Liver (tissue), 9 donors: ENCODE data around the gene MAP2K6. TPM values are rescaled to one million over a fixed set of nuclear protein-coding genes. Genes with fewer than 3 reads are reported as not detected.

Experiments used
- DNase-seq: peaks from one replicate; pipeline ENCODE4 v3.0.0-alpha.2; 2017; ENCODE audit warnings: low spot score
- H3K27ac ChIP-seq, 2 donors: one replicate each; pipeline ENCODE4 v1.7.0; 2013; ENCODE audit warnings: inconsistent platforms in 2 of 2, low read length in 2 of 2, control low read depth in 1 of 2, low read depth in 1 of 2, mild to moderate bottlenecking in 1 of 2
- H3K27me3 ChIP-seq, 4 donors: one replicate each; pipeline versions ENCODE4 v1.6.1 to v1.7.0; 2013; ENCODE audit warnings: low read length in 3 of 4, inconsistent platforms in 1 of 4, mild to moderate bottlenecking in 1 of 4, moderate library complexity in 1 of 4; ENCODE audit not compliant: control insufficient read depth in 4 of 4, insufficient read depth in 4 of 4
- H3K36me3 ChIP-seq, 4 donors: one replicate each; pipeline versions ENCODE4 v1.6.1 to v1.7.0; 2013; ENCODE audit warnings: low read length in 3 of 4, mild to moderate bottlenecking in 3 of 4, low read depth in 1 of 4, moderate library complexity in 1 of 4; ENCODE audit not compliant: control insufficient read depth in 4 of 4, insufficient read depth in 3 of 4
- H3K4me1 ChIP-seq, 4 donors: one replicate each; pipeline versions ENCODE4 v1.6.1 to v1.7.0; 2013; ENCODE audit warnings: low read length in 3 of 4, mild to moderate bottlenecking in 3 of 4, moderate library complexity in 1 of 4; ENCODE audit not compliant: control insufficient read depth in 4 of 4, insufficient read depth in 4 of 4
- H3K4me3 ChIP-seq, 3 donors: one replicate each; pipeline versions ENCODE4 v1.6.1 to v1.7.0; 2013; ENCODE audit warnings: low read length in 3 of 3, control low read depth in 1 of 3, low read depth in 1 of 3, mild to moderate bottlenecking in 1 of 3
- H3K9ac ChIP-seq, 2 donors: one replicate each; pipeline ENCODE4 v1.7.0; 2013; ENCODE audit warnings: low read length in 2 of 2, mild to moderate bottlenecking in 2 of 2, moderate library complexity in 2 of 2, control low read depth in 1 of 2, low read depth in 1 of 2
- H3K9me3 ChIP-seq, 4 donors: one replicate each; pipeline versions ENCODE4 v1.6.1 to v1.7.0; 2013; ENCODE audit warnings: low read length in 3 of 4; ENCODE audit not compliant: control insufficient read depth in 4 of 4
- EGR1 ChIP-seq, 2 donors: IDR thresholded peaks; 2 replicates each; pipeline ENCODE4 v1.6.1; 2016 to 2018; ENCODE audit warnings: antibody characterized with exemption in 2 of 2, low read depth in 2 of 2
- FOXA1 ChIP-seq: IDR thresholded peaks from 2 replicates; pipeline ENCODE4 v1.6.1; 2016; ENCODE audit warnings: antibody characterized with exemption
- FOXA2 ChIP-seq: IDR thresholded peaks from 2 replicates; pipeline ENCODE4 v1.6.1; 2016; ENCODE audit warnings: antibody characterized with exemption
- GABPA ChIP-seq, 2 donors: IDR thresholded peaks in 1 of 2; conservative IDR thresholded peaks in 1 of 2; 2 replicates each; pipeline ENCODE4 v1.6.1; 2016; ENCODE audit warnings: antibody characterized with exemption in 2 of 2, mild to moderate bottlenecking in 1 of 2, moderate library complexity in 1 of 2
- HNF4G ChIP-seq: IDR thresholded peaks from 2 replicates; pipeline ENCODE4 v1.6.1; 2016; ENCODE audit warnings: antibody characterized with exemption
- JUND ChIP-seq, 2 donors: IDR thresholded peaks; 2 replicates each; pipeline ENCODE4 v1.6.1; 2016; ENCODE audit warnings: antibody characterized with exemption in 2 of 2
- NR2F2 ChIP-seq: IDR thresholded peaks from 2 replicates; pipeline ENCODE4 v1.6.1; 2016; ENCODE audit warnings: antibody characterized with exemption
- RAD21 ChIP-seq, 2 donors: IDR thresholded peaks; 2 replicates each; pipeline ENCODE4 v1.6.1; 2016; ENCODE audit warnings: antibody characterized with exemption in 2 of 2, mild to moderate bottlenecking in 2 of 2
- RXRA ChIP-seq, 2 donors: IDR thresholded peaks; 2 replicates each; pipeline ENCODE4 v1.6.1; 2017 to 2018; ENCODE audit warnings: antibody characterized with exemption in 2 of 2, mild to moderate bottlenecking in 1 of 2
- SP1 ChIP-seq: IDR thresholded peaks from 2 replicates; pipeline ENCODE4 v1.6.1; 2018; ENCODE audit warnings: antibody characterized with exemption, mild to moderate bottlenecking
- TAF1 ChIP-seq: conservative IDR thresholded peaks from 2 replicates; pipeline ENCODE4 v1.6.1; 2016; ENCODE audit warnings: antibody characterized with exemption, mild to moderate bottlenecking
- YY1 ChIP-seq: IDR thresholded peaks from 2 replicates; pipeline ENCODE4 v1.6.1; 2016; ENCODE audit warnings: antibody characterized with exemption, mild to moderate bottlenecking
- WGBS: extraction: QIAGEN DNeasy Blood & Tissue Kit; methylation state at CpG from one replicate; pipeline ENCODE4 v1.1.7; 2013; 5-methylcytosine and 5-hydroxymethylcytosine counted together
- polyA plus RNA-seq, 2 donors: library from polyadenylated mRNA; stranded (reverse) in 1 of 2; unstranded in 1 of 2; fragments of 200-250 nt in 1 of 2; fragments of >200 nt in 1 of 2; fragmentation: Nextera tagmentation in 1 of 2; extraction: Ambion mirVana in 1 of 2; gene quantifications; one replicate each; pipeline versions ENCODE4 v1.2.1 to v1.2.3, GENCODE V29; 2013 to 2015
- total RNA-seq, 2 donors: library from RNA; depleted of rRNA; stranded (reverse); fragments of >200 nt; gene quantifications; one replicate each; pipeline ENCODE4 v1.2.3, GENCODE V29; 2014
- TF ChIP-seq, protein P1 (sequence below): IDR thresholded peaks from 2 replicates; pipeline ENCODE4 v1.6.1; 2016; ENCODE audit warnings: antibody characterized with exemption, mild to moderate bottlenecking
- TF ChIP-seq, protein P2 (sequence below): IDR thresholded peaks from 2 replicates; pipeline ENCODE4 v1.6.1; 2016; ENCODE audit warnings: antibody characterized with exemption
- TF ChIP-seq, protein P3 (sequence below): IDR thresholded peaks from 2 replicates; pipeline ENCODE4 v1.6.1; 2016; ENCODE audit warnings: antibody characterized with exemption
- TF ChIP-seq, protein P4 (sequence below): fragments of 150-350 bp; IDR thresholded peaks from 2 replicates; pipeline ENCODE4 v1.5.1; 2017; ENCODE audit warnings: improper control_type of control experiment, low read depth, low read length; ENCODE audit not compliant: missing input control
- TF ChIP-seq, protein P5 (sequence below): IDR thresholded peaks from 2 replicates; pipeline ENCODE4 v1.6.1; 2016; ENCODE audit warnings: antibody characterized with exemption
- donor health status: healthy.
- donor health status: healthy.
- donor health status: healthy.
- donor health status: healthy.
- donor health status: healthy.

The MAP2K6 gene
- total and polyA plus RNA-seq, 4 donors, result 0.31 to 5.4 (median 2.6) TPM

DNA sequence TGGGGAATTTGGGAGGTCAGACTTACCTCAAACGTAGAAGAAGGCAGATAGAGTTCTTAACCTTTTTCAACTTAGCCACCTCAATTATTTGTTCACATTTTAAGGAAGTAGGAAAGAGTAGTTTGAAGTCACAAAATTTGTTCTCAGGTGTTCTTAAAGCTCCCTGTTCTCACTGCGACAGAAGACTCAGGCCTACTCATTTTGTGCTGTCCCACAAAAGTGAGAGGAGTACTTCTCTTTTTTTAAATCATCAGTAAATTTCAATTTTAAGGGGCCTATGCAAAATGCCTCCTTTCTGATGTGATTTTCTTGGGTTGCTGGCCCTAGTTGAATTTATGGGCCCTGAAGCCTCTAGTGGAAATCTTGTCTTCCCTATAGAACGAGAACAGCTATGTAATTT, 133.4 kb downstream of the MAP2K6 start (continued):
- TF ChIP-seq, protein P1, sequence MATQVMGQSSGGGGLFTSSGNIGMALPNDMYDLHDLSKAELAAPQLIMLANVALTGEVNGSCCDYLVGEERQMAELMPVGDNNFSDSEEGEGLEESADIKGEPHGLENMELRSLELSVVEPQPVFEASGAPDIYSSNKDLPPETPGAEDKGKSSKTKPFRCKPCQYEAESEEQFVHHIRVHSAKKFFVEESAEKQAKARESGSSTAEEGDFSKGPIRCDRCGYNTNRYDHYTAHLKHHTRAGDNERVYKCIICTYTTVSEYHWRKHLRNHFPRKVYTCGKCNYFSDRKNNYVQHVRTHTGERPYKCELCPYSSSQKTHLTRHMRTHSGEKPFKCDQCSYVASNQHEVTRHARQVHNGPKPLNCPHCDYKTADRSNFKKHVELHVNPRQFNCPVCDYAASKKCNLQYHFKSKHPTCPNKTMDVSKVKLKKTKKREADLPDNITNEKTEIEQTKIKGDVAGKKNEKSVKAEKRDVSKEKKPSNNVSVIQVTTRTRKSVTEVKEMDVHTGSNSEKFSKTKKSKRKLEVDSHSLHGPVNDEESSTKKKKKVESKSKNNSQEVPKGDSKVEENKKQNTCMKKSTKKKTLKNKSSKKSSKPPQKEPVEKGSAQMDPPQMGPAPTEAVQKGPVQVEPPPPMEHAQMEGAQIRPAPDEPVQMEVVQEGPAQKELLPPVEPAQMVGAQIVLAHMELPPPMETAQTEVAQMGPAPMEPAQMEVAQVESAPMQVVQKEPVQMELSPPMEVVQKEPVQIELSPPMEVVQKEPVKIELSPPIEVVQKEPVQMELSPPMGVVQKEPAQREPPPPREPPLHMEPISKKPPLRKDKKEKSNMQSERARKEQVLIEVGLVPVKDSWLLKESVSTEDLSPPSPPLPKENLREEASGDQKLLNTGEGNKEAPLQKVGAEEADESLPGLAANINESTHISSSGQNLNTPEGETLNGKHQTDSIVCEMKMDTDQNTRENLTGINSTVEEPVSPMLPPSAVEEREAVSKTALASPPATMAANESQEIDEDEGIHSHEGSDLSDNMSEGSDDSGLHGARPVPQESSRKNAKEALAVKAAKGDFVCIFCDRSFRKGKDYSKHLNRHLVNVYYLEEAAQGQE, result no peak
- no peak for TF ChIP-seq TAF1
- no peak for TF ChIP-seq EGR1 (IDR thresholded peaks at IDR 0.05; ENCODE audit: low read depth in 2 of 2)
- TF ChIP-seq FOXA2, result no peak
- no peak for TF ChIP-seq HNF4G
- TF ChIP-seq NR2F2, result no peak
- TF ChIP-seq JUND (IDR thresholded peaks at IDR 0.05), result no peak

DNA sequence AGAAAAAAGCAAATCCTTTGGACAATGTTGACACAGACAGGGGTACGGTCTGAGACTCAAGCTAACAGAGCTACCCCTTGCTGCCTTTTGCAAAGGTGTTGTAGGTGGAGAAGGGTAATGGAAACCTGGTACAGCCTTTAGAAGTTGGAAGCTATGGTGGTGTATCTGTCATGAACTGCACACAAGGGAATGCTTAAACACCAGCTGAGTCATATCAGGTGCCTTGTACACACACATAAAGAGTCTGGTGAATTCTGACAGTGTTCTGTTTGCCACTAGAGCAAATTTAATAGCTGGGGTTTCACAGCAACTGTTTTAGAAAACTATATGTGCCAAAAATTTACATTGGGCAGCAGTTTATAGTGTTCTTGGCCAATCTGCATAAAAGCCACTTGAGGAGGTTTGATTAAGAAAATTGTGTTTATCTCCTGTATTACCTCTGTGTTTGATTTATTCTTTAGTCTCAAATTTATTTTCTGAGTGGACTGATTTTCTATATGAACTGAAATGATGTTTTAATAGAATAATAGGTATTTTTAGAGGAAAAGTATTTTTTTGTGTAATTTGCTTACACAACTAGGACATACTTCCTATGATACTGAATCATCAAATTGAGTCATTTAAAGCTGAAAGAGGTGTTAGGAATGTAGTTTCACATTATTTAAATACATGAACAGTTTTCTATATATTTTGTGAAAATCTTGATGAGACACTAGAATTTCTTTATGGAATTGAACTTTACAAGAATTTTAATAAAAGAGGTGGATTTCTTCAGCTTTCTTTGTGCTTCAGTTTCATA, 136.9 kb downstream of the MAP2K6 start:
- peaks cover 0 to 3% (median 1%) of the 10 kb centered on the region in 4 donors for H3K36me3 ChIP-seq
- TF ChIP-seq TAF1, result no peak
- TF ChIP-seq, protein P2, sequence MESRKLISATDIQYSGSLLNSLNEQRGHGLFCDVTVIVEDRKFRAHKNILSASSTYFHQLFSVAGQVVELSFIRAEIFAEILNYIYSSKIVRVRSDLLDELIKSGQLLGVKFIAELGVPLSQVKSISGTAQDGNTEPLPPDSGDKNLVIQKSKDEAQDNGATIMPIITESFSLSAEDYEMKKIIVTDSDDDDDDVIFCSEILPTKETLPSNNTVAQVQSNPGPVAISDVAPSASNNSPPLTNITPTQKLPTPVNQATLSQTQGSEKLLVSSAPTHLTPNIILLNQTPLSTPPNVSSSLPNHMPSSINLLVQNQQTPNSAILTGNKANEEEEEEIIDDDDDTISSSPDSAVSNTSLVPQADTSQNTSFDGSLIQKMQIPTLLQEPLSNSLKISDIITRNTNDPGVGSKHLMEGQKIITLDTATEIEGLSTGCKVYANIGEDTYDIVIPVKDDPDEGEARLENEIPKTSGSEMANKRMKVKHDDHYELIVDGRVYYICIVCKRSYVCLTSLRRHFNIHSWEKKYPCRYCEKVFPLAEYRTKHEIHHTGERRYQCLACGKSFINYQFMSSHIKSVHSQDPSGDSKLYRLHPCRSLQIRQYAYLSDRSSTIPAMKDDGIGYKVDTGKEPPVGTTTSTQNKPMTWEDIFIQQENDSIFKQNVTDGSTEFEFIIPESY, result no peak
- TF ChIP-seq SP1, result no peak
- no peak for TF ChIP-seq GABPA (IDR thresholded peaks at IDR 0.05 in 1 of 2, conservative IDR thresholded peaks at IDR 0.05 in 1 of 2)
- TF ChIP-seq, protein P1, result no peak
- no peak for TF ChIP-seq RXRA (IDR thresholded peaks at IDR 0.05)
- TF ChIP-seq, protein P3, sequence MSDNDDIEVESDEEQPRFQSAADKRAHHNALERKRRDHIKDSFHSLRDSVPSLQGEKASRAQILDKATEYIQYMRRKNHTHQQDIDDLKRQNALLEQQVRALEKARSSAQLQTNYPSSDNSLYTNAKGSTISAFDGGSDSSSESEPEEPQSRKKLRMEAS, result no peak
- no peak for TF ChIP-seq YY1
- TF ChIP-seq, protein P4, sequence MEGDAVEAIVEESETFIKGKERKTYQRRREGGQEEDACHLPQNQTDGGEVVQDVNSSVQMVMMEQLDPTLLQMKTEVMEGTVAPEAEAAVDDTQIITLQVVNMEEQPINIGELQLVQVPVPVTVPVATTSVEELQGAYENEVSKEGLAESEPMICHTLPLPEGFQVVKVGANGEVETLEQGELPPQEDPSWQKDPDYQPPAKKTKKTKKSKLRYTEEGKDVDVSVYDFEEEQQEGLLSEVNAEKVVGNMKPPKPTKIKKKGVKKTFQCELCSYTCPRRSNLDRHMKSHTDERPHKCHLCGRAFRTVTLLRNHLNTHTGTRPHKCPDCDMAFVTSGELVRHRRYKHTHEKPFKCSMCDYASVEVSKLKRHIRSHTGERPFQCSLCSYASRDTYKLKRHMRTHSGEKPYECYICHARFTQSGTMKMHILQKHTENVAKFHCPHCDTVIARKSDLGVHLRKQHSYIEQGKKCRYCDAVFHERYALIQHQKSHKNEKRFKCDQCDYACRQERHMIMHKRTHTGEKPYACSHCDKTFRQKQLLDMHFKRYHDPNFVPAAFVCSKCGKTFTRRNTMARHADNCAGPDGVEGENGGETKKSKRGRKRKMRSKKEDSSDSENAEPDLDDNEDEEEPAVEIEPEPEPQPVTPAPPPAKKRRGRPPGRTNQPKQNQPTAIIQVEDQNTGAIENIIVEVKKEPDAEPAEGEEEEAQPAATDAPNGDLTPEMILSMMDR, result no peak
- TF ChIP-seq EGR1 (IDR thresholded peaks at IDR 0.05; ENCODE audit: low read depth in 2 of 2), result no peak
- TF ChIP-seq, protein P5, sequence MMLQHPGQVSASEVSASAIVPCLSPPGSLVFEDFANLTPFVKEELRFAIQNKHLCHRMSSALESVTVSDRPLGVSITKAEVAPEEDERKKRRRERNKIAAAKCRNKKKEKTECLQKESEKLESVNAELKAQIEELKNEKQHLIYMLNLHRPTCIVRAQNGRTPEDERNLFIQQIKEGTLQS, result no peak
- TF ChIP-seq RAD21 (IDR thresholded peaks at IDR 0.05), result no peak
- TF ChIP-seq FOXA1, result no peak
- TF ChIP-seq FOXA2, result no peak
- TF ChIP-seq HNF4G, result no peak
- DNase-seq, result no peak
- H3K4me3 ChIP-seq, result no peak overlapping the region
- WGBS, result 97% methylated on average over 1 of the region's 1 CpG
- H3K4me1 ChIP-seq, result no peaks in the 10 kb centered on the region
- no peak overlapping the region for H3K27ac ChIP-seq
- no peaks in the 10 kb centered on the region for H3K27me3 ChIP-seq
- H3K9me3 ChIP-seq, result peaks cover 0 to 7% (median 0%) of the 10 kb centered on the region in 4 donors
- H3K9ac ChIP-seq, result no peak overlapping the region
